MM.1S (cell line): Measurements from ENCODE around the gene PDGFRB.

ENCODE experiments used
- DNase-seq: peaks from one replicate; pipeline ENCODE4 v3.0.0-alpha.2; 2015
- H2AFZ ChIP-seq: fragments of 300-600 bp; sonication (generic); 2 replicates; pipeline ENCODE4 v1.6.0; 2016; ENCODE audit warnings: antibody characterized with exemption, low read length
- H3F3A ChIP-seq: fragments of 300-600 bp; sonication (generic); 2 replicates; pipeline ENCODE4 v1.6.1; 2016; ENCODE audit warnings: mild to moderate bottlenecking, antibody characterized with exemption, low read length, moderate library complexity, mixed read lengths; ENCODE audit not compliant: insufficient read depth
- H3K27ac ChIP-seq: fragments of 300-600 bp; sonication (generic); 2 replicates; pipeline ENCODE4 v1.5.1; 2016; ENCODE audit warnings: mild to moderate bottlenecking, low read length
- H3K27me3 ChIP-seq: fragments of 300-600 bp; sonication (generic); replicated peaks from 2 replicates; pipeline ENCODE4 v1.6.0; 2016; ENCODE audit warnings: low read length; ENCODE audit not compliant: insufficient read depth
- H3K36me3 ChIP-seq: fragments of 300-600 bp; sonication (generic); replicated peaks from 2 replicates; pipeline ENCODE4 v1.6.1; 2016; ENCODE audit warnings: mild to moderate bottlenecking, low read length, mixed read lengths; ENCODE audit not compliant: insufficient read depth
- H3K4me1 ChIP-seq: fragments of 300-600 bp; sonication (generic); 2 replicates; pipeline ENCODE4 v1.6.1; 2016; ENCODE audit warnings: low read length, mixed read lengths
- H3K4me2 ChIP-seq: fragments of 300-600 bp; sonication (generic); 2 replicates; pipeline ENCODE4 v1.6.0; 2016; ENCODE audit warnings: low read depth, low read length
- H3K4me3 ChIP-seq: fragments of 300-600 bp; sonication (generic); 2 replicates; pipeline ENCODE4 v1.5.1; 2016; ENCODE audit warnings: low read length, mixed read lengths
- H3K79me2 ChIP-seq: fragments of 300-600 bp; sonication (generic); 2 replicates; pipeline ENCODE4 v1.6.1; 2016; ENCODE audit warnings: mixed run types, low read length, mixed read lengths
- H3K9ac ChIP-seq: fragments of 300-600 bp; sonication (generic); 2 replicates; pipeline ENCODE4 v1.6.1; 2016; ENCODE audit warnings: low read length, mixed read lengths
- H3K9me2 ChIP-seq: fragments of 300-600 bp; sonication (generic); replicated peaks from 2 replicates; pipeline ENCODE4 v1.6.1; 2016; ENCODE audit warnings: mild to moderate bottlenecking, low read length, mixed read lengths; ENCODE audit not compliant: insufficient read depth
- H3K9me3 ChIP-seq: fragments of 300-600 bp; sonication (generic); replicated peaks from 2 replicates; pipeline ENCODE4 v1.6.1; 2016; ENCODE audit warnings: mild to moderate bottlenecking, low read length, mixed read lengths; ENCODE audit not compliant: insufficient read depth
- H4K20me1 ChIP-seq: fragments of 300-600 bp; sonication (generic); 2 replicates; pipeline ENCODE4 v1.6.1; 2016; ENCODE audit warnings: mild to moderate bottlenecking, low read length, moderate library complexity, mixed read lengths; ENCODE audit not compliant: insufficient read depth
- CTCF ChIP-seq: fragments of 300-600 bp; sonication (generic); IDR thresholded peaks from 2 replicates; pipeline ENCODE4 v1.5.1; 2016; ENCODE audit warnings: antibody characterized with exemption, low read length, mixed read lengths
- EZH2 ChIP-seq: fragments of 300-600 bp; sonication (generic); optimal IDR thresholded peaks from 2 replicates; pipeline ENCODE3; 2017; ENCODE audit warnings: low read depth, mild to moderate bottlenecking, antibody characterized with exemption, low read length, mixed read lengths
- EZH2phosphoT487 ChIP-seq: fragments of 300-600 bp; sonication (generic); IDR thresholded peaks from 2 replicates; pipeline ENCODE4 v1.6.1; 2018; ENCODE audit warnings: antibody characterized with exemption, low read length

The PDGFRB gene

DNA sequence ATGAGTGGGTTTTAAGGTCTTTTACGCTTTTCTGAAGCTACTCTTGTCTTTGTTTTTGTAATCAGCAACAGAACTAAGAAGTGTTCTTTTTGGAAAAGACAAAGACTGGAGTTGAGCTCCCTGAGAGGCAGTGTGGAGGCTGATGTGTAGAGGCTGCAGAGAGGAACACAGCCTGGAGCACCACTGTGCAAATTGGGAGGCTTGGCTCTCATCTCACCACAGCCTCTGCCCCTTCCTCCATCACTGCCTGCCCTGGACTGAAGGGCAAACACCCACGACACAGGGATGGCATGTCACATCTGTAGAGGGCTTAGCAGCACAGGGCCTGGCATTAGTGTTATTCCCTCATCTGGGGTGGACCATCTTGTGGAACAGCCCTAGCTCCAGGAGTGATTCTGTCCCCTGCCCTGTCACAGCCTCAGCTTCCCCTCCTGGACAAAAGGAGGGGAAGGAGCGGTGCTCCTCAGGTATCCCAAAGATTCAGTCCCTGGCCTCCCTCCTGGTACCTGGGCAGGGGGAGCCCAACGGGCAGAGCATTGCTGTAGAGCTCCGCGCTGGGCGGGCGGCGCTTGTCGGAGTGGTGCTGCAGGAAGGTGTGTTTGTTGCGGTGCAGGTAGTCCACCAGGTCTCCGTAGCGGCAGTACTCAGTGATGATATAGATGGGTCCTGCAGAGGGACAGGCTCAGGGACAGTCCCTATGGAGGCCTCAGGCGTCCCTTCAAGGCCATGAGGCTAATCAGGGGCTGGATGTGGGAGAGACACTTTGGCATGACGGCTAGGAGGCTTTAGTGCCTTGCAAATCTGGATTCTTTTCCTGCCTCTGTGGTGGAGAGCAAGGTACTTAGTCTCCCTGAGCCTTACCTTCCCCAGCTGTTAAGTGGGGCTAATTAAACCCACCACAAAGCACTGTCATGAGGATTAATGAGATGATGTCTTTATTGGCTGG, 32.8 kb downstream of the PDGFRB start:
- Histone ChIP-seq H3K9me3 (no peaks in the 10 kb centered on the region), H3K27me3 (no peaks in the 10 kb centered on the region), H3K4me2 (no peak overlapping the region), H3K4me3 (no peak overlapping the region), H3K4me1 (no peaks in the 10 kb centered on the region), H3K27ac (no peak overlapping the region), H3K79me2 (no peaks in the 10 kb centered on the region), H2AFZ (no peak overlapping the region), H3F3A (no peaks in the 10 kb centered on the region), H3K9me2 (no peaks in the 10 kb centered on the region), H3K9ac (no peak overlapping the region), H4K20me1 (no peaks in the 10 kb centered on the region), H3K36me3 (no peaks in the 10 kb centered on the region)
- TF ChIP-seq CTCF (no peak), EZH2 (no peak), EZH2phosphoT487 (no peak)
- no peak for DNase-seq

- H3F3A ChIP-seq: no peaks in the 10 kb centered on the region
Measured at GRCh38 chr5:150122158-150122510, 33.5 kb downstream of the PDGFRB start.

GRCh38 chr5:150121448-150122157, 34.0 kb downstream of the PDGFRB start:
- no peaks in the 10 kb centered on the region for H3K9me3 ChIP-seq
- no peak overlapping the region for H3K4me3 ChIP-seq
- H3K9ac ChIP-seq: no peak overlapping the region
- H3K27me3 ChIP-seq: no peaks in the 10 kb centered on the region
- no peak for DNase-seq
- no peak overlapping the region for H3K4me2 ChIP-seq
- no peaks in the 10 kb centered on the region for H3F3A ChIP-seq
- H3K36me3 ChIP-seq: no peaks in the 10 kb centered on the region
- H2AFZ ChIP-seq: peak overlapping the region; percentile 64; the same call in 1 of the 2 replicates
- no peaks in the 10 kb centered on the region for H3K79me2 ChIP-seq
- no peak overlapping the region for H3K27ac ChIP-seq
- no peaks in the 10 kb centered on the region for H4K20me1 ChIP-seq
- TF ChIP-seq EZH2: no peak
- H3K9me2 ChIP-seq: no peaks in the 10 kb centered on the region
- H3K4me1 ChIP-seq: no peaks in the 10 kb centered on the region

More at GRCh38 chr5:150122158-150122510, 33.5 kb downstream of the PDGFRB start:
- Histone ChIP-seq H3K36me3 (no peaks in the 10 kb centered on the region), H3K9me3 (no peaks in the 10 kb centered on the region), H3K27me3 (no peaks in the 10 kb centered on the region), H4K20me1 (no peaks in the 10 kb centered on the region), H3K9me2 (no peaks in the 10 kb centered on the region), H3K4me3 (no peak overlapping the region), H3K4me2 (no peak overlapping the region), H3K9ac (no peak overlapping the region), H3K4me1 (no peaks in the 10 kb centered on the region), H3K79me2 (no peaks in the 10 kb centered on the region), H3K27ac (no peak overlapping the region), H2AFZ (peak overlapping the region; percentile 64; the same call in 1 of the 2 replicates)
- TF ChIP-seq EZH2phosphoT487 (no peak), CTCF (peak; percentile 65), EZH2 (no peak)
- peak; percentile 48 for DNase-seq
